ENCODE data around the gene SH3BP4.

The SH3BP4 gene

GRCh38 chr2:235098269-235098668 lies 146.5 kb downstream of the SH3BP4 start:
- Histone ChIP-seq H3K4me1 (ENCODE audit: control insufficient read depth in 1 of 2, insufficient read depth in 1 of 2, low read depth in 1 of 2, low read length in 1 of 2) (no peaks in the 10 kb centered on the region), H3K4me3 (ENCODE audit: low read depth in 1 of 2, low read length in 1 of 2) (no peak overlapping the region), H3K9me3 (no peaks in the 10 kb centered on the region), H3K27ac (no peak overlapping the region), H3K27me3 (no peaks in the 10 kb centered on the region), H3K36me3 (no peaks in the 10 kb centered on the region)
- TF ChIP-seq CTCF (IDR thresholded peaks at IDR 0.05), result no peak

- no peak overlapping the region for H3K27ac ChIP-seq
- H3K36me3 ChIP-seq, result no peaks in the 10 kb centered on the region
- no peak for TF ChIP-seq CTCF (IDR thresholded peaks at IDR 0.05)
- no peaks in the 10 kb centered on the region for H3K9me3 ChIP-seq
- H3K4me1 ChIP-seq (ENCODE audit: control insufficient read depth in 1 of 2, insufficient read depth in 1 of 2, low read depth in 1 of 2, low read length in 1 of 2), result no peaks in the 10 kb centered on the region
- no peaks in the 10 kb centered on the region for H3K27me3 ChIP-seq
- H3K4me3 ChIP-seq (ENCODE audit: low read depth in 1 of 2, low read length in 1 of 2), result no peak overlapping the region
Measured at GRCh38 chr2:235098736-235099494, 147.1 kb downstream of the SH3BP4 start.

- H3K4me1 ChIP-seq (ENCODE audit: control insufficient read depth in 1 of 2, insufficient read depth in 1 of 2, low read depth in 1 of 2, low read length in 1 of 2), result no peaks in the 10 kb centered on the region
- no peaks in the 10 kb centered on the region for H3K9me3 ChIP-seq
- no peak overlapping the region for H3K27ac ChIP-seq
- no peak overlapping the region for H3K4me3 ChIP-seq (ENCODE audit: low read depth in 1 of 2, low read length in 1 of 2)
- TF ChIP-seq CTCF (IDR thresholded peaks at IDR 0.05), result no peak
- H3K36me3 ChIP-seq, result no peaks in the 10 kb centered on the region
- no peaks in the 10 kb centered on the region for H3K27me3 ChIP-seq
Measured at GRCh38 chr2:235102896-235103295, 151.1 kb downstream of the SH3BP4 start.

Data from neutrophil (primary cell).